ENCODE data around the gene MIPOL1. TPM values are rescaled to one million over a fixed set of nuclear protein-coding genes. Genes with fewer than 3 reads are reported as not detected.

MIPOL1 gene
- total and polyA plus RNA-seq, 2 of the 13 experiments (the other 11 are each of a cell fraction or from before 2014, with no cell fraction given) = 8.6 to 34.2 TPM

DNA sequence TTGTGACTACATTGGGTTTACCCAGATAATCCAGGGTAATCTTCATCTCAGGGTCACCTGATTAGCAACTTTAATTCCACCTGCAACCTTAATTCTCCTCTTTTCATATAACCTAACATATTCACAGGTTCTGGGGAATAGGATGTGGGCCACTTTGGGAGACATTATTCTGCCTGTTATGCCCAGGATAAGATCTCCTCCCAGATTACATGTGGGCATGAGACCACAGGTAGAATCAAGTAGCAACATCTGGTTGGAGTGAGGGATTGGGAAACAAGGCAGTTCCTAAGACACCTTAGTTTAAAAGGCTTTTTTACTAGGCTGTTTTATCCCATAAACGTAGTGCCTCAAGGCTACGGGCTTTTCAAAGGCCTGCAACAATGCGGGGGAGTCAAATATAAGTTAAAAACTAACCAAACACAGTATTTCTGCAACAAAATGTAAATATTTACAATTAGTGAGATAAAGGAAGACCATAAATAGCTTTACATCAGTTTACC is 215.8 kb downstream of the MIPOL1 start (continued):
- TF ChIP-seq, protein P1, sequence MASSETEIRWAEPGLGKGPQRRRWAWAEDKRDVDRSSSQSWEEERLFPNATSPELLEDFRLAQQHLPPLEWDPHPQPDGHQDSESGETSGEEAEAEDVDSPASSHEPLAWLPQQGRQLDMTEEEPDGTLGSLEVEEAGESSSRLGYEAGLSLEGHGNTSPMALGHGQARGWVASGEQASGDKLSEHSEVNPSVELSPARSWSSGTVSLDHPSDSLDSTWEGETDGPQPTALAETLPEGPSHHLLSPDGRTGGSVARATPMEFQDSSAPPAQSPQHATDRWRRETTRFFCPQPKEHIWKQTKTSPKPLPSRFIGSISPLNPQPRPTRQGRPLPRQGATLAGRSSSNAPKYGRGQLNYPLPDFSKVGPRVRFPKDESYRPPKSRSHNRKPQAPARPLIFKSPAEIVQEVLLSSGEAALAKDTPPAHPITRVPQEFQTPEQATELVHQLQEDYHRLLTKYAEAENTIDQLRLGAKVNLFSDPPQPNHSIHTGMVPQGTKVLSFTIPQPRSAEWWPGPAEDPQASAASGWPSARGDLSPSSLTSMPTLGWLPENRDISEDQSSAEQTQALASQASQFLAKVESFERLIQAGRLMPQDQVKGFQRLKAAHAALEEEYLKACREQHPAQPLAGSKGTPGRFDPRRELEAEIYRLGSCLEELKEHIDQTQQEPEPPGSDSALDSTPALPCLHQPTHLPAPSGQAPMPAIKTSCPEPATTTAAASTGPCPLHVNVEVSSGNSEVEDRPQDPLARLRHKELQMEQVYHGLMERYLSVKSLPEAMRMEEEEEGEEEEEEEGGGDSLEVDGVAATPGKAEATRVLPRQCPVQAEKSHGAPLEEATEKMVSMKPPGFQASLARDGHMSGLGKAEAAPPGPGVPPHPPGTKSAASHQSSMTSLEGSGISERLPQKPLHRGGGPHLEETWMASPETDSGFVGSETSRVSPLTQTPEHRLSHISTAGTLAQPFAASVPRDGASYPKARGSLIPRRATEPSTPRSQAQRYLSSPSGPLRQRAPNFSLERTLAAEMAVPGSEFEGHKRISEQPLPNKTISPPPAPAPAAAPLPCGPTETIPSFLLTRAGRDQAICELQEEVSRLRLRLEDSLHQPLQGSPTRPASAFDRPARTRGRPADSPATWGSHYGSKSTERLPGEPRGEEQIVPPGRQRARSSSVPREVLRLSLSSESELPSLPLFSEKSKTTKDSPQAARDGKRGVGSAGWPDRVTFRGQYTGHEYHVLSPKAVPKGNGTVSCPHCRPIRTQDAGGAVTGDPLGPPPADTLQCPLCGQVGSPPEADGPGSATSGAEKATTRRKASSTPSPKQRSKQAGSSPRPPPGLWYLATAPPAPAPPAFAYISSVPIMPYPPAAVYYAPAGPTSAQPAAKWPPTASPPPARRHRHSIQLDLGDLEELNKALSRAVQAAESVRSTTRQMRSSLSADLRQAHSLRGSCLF (CRISPR knock-in tag; IDR thresholded peaks at IDR 0.05; ENCODE audit: borderline replicate concordance) = no peak
- TF ChIP-seq, protein P2, sequence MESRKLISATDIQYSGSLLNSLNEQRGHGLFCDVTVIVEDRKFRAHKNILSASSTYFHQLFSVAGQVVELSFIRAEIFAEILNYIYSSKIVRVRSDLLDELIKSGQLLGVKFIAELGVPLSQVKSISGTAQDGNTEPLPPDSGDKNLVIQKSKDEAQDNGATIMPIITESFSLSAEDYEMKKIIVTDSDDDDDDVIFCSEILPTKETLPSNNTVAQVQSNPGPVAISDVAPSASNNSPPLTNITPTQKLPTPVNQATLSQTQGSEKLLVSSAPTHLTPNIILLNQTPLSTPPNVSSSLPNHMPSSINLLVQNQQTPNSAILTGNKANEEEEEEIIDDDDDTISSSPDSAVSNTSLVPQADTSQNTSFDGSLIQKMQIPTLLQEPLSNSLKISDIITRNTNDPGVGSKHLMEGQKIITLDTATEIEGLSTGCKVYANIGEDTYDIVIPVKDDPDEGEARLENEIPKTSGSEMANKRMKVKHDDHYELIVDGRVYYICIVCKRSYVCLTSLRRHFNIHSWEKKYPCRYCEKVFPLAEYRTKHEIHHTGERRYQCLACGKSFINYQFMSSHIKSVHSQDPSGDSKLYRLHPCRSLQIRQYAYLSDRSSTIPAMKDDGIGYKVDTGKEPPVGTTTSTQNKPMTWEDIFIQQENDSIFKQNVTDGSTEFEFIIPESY (CRISPR knock-in tag; IDR thresholded peaks at IDR 0.05) = no peak
- TF ChIP-seq, protein P3, sequence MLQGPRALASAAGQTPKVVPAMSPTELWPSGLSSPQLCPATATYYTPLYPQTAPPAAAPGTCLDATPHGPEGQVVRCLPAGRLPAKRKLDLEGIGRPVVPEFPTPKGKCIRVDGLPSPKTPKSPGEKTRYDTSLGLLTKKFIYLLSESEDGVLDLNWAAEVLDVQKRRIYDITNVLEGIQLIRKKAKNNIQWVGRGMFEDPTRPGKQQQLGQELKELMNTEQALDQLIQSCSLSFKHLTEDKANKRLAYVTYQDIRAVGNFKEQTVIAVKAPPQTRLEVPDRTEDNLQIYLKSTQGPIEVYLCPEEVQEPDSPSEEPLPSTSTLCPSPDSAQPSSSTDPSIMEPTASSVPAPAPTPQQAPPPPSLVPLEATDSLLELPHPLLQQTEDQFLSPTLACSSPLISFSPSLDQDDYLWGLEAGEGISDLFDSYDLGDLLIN (CRISPR knock-in tag; IDR thresholded peaks at IDR 0.05; ENCODE audit: borderline replicate concordance) = no peak
- TF ChIP-seq ZNF260 (CRISPR knock-in tag; IDR thresholded peaks at IDR 0.05; ENCODE audit: borderline replicate concordance, low read depth) = no peak
- TF ChIP-seq ZNF207 (IDR thresholded peaks at IDR 0.05; ENCODE audit: borderline replicate concordance) = no peak
- TF ChIP-seq GLI4 (CRISPR knock-in tag; IDR thresholded peaks at IDR 0.05; ENCODE audit: borderline replicate concordance) = 0 out of 2 replicates have a peak, but pooled peaks have one; percentile 51
- TF ChIP-seq, protein P4, sequence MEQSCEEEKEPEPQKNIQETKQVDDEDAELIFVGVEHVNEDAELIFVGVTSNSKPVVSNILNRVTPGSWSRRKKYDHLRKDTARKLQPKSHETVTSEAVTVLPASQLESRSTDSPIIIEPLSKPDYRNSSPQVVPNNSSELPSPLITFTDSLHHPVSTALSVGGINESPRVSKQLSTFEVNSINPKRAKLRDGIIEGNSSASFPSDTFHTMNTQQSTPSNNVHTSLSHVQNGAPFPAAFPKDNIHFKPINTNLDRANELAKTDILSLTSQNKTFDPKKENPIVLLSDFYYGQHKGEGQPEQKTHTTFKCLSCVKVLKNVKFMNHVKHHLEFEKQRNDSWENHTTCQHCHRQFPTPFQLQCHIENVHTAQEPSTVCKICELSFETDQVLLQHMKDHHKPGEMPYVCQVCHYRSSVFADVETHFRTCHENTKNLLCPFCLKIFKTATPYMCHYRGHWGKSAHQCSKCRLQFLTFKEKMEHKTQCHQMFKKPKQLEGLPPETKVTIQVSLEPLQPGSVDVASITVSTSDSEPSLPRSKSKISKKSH (CRISPR knock-in tag; IDR thresholded peaks at IDR 0.05; ENCODE audit: borderline replicate concordance) = no peak
- no peak for TF ChIP-seq SAFB2 (CRISPR knock-in tag; IDR thresholded peaks at IDR 0.05; ENCODE audit: borderline replicate concordance, low read depth)
- no peak for TF ChIP-seq ZFP36 (IDR thresholded peaks at IDR 0.05; ENCODE audit: borderline replicate concordance, low read depth, low read length, partially characterized antibody)
- no peak for TF ChIP-seq ZNF296 (CRISPR knock-in tag; conservative IDR thresholded peaks at IDR 0.05)
- peak; percentile 99 for TF ChIP-seq GATAD2A (CRISPR knock-in tag; IDR thresholded peaks at IDR 0.05)
